SK-N-MC (cell line): ENCODE measurements around the gene FOXP4.

Source experiments
- EZH2 ChIP-seq: fragments of 200-600 bp; sonication (generic); IDR thresholded peaks from one replicate; pipeline ENCODE4 v1.6.1; 2017; ENCODE audit warnings: antibody characterized with exemption
- FOXP2 ChIP-seq: optimal IDR thresholded peaks from 2 replicates; pipeline ENCODE3; 2011; ENCODE audit warnings: mild to moderate bottlenecking, moderate library complexity; ENCODE audit not compliant: insufficient read depth; ENCODE audit errors: extremely low read length, control extremely low read depth
- POLR2AphosphoS5 ChIP-seq: IDR thresholded peaks from 2 replicates; pipeline ENCODE4 v1.6.1; 2012; ENCODE audit warnings: mild to moderate bottlenecking, low read depth, low read length, borderline replicate concordance

GRCh38 chr6:41522780-41523548 lies 23.2 kb upstream of the FOXP4 start:
- TF ChIP-seq POLR2AphosphoS5: no peak
- no peak for TF ChIP-seq EZH2
- TF ChIP-seq FOXP2: no peak
